GM21390 (cell line): ENCODE results near the gene XPC.

Experiments
- ATAC-seq: cut with Tn5 transposase; IDR thresholded peaks from one replicate; pipeline ENCODE4 v1.9.1; 2021; ENCODE audit not compliant: unreplicated experiment

Gene XPC

DNA sequence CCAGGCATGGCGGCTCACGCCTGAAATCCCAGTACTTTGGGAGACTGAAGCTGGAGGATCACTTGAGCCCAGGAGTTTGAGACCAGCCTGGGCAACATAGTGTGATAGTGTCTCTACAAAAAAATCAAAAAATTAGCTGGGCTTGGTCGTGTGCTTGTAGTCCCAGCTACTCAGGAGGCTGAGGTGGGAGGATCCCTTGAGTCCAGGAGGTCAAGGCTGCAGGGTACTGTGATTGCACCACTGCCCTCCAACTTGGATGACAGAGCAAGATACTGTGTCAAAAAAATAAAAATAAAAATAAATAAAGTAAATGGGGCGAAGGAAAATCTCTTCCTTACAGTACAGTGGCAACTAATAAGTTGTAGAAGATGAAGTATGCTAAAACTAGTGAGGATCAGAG lies 29.8 kb upstream of the XPC start:
- no peak for ATAC-seq

DNA sequence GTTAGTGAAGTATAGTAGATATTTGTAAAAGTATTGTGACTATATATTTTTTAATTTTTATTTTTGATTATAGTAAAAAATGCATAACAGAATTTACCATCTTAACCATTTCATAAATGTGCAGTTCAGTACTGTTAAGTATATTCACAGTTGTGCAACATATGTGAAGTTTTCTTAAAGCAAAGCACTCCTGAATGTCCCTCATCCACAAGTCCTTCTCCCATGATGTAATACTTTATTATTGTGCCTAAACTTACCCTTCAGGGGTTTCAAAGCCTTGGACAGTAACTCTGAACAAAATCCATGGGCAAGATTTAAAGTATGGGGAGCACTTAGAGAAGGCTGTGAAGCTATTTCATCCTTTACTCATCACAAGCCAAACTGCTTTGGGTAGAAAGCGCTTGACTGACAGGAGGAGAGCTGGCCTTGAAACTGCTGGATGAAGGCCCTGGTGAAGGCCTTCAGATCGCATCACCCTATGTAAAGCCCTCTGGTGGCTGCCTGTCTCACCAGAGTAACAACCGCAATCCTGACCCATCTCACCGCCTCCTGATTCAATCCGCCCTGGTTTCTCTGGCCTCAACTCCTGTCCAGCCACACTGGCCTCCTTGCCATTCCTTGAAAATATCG lies 28.3 kb upstream of the XPC start:
- no peak for ATAC-seq

DNA sequence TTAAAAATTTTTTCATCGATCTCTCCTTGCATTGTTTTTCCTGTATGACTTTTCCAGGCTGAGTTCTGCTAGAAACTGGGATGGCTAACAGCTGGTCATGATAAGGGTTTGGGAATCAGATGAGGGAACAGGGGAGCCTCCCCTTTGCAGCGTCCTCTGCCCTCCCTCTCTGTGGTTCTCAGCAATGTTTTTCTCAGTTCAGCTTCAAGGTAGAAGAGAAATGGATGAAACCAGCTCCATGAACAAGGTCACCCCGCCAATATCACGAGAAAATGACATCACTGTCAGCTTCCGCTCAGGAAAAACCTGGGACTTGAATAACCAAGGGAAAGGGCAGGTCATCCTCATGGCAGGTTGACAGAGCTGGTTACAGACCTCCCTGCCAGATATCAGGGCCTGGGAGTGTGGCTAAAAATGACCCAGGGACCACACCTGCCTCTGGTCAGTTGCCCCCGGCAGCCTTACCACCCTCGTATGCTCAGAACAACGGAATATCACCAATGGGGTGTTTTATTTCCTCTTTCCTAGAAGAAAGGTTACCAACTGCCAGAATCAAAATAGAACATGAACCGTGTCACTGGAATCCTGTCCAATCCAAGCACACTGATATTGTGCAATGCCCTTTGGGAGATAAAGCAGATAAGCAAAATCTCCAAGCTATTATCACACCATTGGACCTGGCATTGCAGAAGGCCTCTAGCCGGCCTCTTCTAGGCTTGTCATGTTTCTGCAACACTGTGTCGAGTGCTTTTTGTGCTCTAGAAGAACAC lies 26.3 kb upstream of the XPC start:
- ATAC-seq: no peak

DNA sequence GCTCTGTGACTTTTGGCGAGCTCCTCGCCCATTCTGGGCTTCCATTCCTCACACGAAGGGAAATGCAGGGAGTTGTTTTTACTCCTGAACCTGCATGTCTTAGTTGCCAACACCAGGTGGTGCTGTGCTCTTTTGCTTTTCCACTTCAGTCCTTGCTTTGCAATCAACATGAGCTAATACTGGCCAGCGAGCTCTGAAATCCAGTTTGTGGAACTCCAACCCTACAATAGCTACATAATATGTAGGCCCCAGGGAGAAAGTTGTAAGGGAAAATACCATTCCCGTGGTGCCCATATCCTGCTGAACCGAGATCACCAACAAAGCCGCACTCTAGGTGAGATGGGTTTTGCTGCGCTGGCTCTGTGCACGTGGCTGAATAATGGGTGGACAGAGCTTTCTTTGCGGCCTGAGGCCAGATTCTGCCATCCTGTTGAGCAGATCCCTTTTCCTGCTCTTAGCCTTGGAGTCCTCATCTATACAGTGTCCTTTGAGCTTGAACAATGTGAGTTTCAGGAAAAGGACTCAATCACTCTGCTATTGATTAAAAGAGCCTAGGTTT lies 25.2 kb upstream of the XPC start:
- no peak for ATAC-seq

DNA sequence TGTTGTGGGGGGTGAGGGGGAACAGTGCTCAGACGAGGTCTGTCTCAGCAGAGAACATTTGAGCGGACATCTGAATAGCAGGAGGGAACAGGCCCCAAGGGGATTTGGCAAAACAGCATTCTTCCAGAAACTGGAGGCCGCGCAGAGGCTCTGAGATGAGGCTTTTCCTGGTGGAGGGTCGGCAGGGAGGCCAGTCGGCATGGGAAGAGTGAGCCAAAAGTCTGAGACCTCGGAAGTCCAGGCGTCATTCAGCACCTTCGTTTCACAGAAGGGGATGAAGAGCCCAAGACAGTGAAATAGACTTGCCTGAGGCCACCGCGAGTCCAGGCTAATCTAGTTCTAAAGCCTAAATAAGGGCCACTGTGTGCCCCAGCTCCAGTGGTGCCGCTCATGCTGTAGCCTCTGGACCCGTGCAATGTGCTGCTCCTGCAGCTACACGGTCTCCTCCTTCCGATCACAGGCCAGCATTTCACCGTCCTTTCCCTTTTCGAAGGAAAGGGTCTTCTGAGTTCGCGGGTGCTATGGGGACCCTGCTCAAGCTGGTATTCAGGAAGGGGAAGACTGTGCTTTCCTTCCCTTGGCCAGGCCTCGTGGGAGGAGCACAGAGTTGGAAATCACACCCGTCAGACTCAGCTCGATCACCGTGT lies 24.6 kb upstream of the XPC start:
- no peak for ATAC-seq

DNA sequence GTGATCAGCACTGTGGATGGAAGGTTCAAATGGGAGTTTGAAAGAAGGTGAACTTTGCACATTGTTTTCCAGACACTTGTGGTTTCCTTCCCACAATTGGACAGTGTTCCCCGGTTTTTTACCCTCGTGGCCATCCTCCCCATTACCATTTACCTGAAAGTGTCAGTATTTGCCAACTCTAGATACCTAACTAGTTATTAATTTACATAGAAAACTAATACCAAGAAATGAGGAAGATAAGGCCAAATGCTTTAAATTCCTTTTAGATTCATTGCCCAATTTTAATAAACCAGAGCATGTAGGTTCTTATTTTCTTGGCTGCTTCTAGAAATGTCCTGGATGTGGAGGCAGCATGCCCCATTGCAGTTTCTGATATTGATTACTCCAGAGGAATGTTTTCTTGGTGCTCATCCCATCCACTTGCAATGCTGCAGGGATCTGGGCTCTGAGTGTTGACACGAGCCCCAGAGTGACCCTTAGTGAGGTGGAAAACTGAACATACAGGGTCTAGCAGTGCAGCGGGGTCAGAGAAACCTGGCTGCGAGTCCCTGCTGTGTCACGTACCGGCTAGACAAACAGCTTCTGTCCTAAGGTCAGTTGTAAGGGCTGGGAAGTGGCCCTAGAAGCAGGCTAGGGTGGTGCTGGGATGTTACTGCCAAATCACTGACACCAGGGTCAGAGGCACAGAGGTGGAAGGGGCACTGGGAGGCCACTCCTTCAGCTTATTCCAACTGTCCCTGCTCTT lies 23.7 kb upstream of the XPC start:
- no peak for ATAC-seq

DNA sequence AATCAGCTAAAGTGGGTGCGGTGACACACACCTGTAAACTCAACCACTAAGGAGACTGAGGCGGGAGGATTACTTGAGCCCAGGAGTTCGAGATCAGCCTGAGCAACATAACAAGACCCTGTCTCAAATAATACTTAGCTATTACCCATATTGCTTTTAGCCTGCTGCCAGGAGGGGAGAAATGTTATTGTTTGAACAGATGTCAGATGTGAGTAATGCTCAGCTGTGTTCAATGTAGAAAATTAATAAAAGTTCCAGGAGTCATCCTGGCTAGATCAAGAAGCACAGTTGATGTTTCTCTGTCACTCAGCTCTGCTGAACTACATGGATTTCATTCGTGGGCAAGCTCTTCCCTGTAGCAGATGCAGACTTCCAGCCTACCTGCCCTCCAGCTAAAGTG lies 22.4 kb upstream of the XPC start:
- ATAC-seq: no peak

DNA sequence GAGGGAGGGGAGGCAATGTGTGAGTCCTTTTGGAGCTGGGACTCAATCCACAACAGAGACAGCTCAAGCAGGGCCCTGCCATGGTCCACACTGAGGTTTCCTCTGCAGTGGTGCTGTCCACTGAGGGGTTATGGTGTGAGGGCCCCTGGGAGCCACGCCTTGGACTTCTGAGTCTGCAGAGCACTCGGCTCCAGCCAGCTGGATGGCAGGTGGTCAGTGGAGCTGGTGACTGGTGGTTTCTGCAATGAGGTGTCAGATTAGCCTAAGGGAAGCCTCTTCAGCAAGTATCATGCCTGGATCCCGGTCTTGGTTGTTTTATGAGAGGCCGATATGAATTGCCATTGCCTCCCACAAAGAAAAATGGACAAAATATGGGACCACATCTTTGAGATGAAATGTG lies 21.9 kb upstream of the XPC start:
- ATAC-seq: no peak

DNA sequence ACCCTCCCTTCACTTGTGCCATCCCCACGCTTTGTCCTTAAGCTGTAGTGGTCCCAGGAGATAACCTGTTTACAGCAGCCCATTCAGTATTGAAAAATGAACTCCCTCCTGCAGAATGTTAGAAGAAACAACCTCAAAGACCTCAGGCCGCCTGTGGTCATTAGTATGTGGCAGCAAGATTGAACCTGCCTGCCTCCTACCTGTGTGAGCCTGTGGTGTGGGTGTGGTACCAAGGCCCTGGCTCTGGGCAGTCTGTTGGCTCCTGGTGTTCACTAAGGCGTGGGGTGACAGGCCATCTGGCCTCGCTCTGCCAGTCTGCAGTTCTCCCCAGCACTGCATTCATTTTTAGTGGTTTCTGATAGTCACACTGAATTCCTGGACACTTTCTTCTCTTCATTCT lies 21.2 kb upstream of the XPC start:
- ATAC-seq: no peak

DNA sequence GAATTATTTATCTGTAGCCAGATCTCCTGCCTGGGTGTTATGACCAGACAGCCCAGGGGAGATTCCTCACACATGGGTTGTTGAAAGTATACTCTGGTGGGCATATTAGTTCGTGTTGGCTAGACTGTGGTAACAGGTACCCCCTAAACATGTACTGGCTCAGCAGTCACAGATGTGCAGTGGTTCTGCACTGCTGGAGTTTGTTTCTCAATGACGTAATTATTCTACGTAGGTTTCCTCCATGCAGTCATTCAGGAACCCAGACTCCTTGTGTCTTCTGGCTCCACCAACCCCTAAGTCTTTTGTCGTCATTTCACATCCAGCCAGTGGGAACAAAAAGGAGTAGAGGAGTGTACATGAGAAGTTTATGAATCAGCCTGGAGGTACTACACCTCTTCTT lies 16.5 kb upstream of the XPC start:
- ATAC-seq: no peak

DNA sequence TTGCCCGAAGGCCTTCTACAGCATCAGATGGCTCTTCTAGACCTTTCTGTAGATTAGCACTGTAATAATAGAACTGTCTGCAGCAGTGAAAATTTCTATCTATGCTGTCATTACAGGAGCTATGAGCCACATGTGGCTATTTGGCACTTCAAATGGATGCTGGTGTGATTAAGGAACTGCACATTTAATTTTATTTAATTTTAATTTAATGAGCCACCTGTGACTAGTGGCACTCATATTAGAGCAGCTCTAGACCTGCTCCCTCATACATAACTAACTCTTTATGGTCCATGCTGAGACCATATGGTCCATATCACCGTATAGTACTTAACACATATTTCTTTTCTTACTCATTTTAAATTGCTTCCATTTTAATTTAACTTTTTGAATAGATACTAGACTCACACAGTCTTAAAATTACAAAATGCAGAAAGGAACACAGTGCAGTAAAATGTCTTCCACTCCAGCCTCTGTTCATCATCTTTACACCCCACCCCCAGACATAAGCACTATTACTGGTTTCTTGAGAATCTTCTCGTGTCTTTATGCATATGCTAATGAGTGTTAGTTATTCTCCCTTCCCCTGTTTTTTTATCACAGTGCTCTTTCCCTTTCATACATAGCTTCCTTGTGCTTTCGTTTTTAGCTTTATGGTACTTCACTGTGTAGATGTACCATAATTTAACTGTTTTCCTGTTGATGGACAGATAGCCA lies 9.8 kb upstream of the XPC start:
- ATAC-seq: no peak

DNA sequence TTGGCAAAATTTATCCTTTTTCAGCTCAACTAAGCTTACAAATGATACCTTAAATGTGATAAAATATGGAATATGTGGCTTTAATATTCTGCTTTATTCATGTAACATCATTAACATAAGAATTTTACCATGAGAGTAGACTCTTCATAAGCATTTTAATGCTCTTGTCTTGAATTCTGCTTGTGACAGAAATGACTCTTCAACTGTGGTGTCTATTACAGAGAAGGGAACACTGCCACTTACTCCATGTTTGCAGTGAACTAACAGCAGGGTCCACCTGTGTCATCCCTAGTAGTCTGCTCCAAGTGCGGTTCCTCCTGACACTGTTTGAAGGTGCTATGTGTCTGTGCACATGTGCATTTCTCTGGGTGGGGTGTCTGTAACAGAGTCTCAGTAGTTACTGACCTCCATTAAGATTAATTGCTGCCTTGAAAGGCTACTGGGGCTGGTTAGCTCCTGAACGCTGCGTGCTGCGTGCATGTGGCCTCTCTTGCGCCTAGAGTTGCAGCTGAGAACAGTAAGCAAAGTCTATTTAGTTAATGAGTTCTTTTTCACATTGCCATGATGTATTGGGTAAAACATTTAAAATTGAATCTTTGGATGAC lies 8.6 kb upstream of the XPC start:
- ATAC-seq: no peak

DNA sequence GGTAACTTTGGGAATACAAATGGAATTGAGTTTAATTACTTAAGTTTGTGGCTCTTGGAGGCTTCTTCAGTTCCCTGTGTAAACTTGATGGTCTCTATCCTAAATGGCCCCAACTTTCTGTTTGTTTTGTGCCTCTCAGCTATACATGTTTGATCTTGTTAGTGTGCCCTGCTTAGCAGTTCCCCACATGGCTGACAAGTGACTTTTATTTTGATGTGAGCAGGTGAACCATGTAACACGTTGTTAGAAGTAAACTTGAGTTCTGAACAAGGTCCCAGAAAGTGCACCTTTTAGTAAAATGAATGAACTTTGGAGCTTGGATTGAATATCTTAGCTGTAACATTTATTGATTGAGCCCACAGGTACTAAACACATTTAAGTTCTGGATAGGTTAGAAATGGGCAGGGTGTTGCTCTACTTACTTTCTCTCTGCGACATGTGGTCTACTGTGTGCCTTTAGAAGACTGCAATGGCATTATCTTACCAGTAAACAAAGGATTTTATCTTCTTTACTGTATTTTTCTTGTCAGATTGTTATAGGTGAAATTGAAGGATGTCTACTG lies 4.7 kb upstream of the XPC start:
- ATAC-seq: no peak

DNA sequence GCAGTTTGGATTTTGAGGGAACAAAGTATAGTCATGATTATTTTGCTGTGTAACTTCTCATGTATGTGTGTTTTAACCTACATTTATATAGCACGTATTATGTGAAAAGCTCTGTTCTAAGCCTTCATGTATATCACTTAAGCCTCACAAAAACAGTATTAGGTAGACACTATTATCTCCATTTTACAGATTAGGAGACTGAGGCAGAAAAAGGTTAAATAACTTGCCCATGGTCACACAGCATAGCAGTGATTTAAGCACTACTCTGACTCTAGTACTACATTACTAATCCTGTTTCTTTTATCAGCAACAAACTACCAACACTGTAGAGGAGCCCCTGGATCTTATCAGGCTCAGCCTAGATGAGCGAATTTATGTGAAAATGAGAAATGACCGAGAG lies 2.9 kb upstream of the XPC start:
- no peak for ATAC-seq

DNA sequence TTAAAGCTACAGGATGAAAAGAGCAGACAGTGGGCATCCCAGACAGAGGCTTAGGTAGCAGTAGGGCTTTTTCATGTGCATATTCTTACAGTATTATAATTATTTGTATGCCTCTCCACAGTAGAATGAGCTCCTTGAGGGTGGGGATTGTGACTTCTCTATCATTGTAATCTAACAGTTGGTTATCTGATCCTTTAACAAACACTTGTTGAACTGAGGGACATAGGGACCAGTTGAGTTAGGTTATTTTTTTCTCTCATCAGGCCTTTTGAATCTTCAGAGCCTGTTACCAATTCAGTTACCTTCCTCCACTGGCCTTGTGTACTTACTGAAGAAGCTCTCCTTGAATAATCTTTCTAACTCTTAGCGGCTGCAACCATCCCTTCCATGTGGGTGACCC lies 1.4 kb upstream of the XPC start:
- no peak for ATAC-seq

DNA sequence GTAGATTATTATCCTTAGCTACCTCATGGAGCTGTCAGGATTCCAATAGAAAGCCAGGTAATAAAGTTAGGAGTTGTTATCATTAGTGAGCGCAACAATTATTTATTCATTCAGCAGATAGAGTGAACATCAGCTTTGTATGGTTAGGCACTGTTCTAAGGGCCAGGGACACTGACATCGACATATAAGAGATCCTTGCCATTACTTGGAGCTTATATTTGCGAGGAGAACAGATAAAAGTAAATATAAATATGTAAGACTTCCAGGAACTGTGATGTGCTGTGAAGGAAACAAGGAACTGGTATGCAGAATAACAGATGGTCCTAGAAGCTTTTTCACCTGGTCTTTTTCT lies 689 bp upstream of the XPC start:
- ATAC-seq: no peak

DNA sequence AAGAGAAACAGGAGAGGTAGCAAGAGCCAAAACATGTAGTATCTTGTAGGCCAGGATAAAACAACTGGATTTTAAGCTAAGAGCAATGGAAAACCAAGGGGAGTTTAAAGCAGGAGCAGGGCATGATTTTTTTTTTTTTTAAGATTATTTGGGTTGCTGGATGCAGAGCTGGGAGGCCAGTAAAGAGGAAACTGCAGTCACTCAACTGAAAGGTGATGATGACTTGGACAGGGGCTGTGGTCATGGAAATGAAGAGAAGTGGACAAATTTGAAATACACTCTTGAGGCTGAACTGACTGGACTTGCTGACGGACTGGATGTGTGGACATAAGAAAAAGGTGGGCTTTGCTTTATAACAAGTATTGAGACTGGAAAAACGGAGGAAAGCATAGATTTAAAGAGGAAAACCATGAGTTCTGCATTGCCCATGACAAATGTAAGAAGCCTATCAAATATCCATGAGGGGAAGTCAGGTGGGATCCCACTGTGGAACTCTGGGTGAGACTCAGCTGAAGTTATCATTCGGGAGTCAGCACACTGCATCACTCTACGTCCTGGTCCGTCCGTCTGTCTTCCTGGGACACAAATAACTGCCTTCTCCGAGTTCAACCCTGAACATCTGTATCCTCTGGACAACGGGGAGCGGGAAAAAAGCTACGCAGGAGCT lies 688 bp downstream of the XPC start:
- ATAC-seq: peak; percentile 9

DNA sequence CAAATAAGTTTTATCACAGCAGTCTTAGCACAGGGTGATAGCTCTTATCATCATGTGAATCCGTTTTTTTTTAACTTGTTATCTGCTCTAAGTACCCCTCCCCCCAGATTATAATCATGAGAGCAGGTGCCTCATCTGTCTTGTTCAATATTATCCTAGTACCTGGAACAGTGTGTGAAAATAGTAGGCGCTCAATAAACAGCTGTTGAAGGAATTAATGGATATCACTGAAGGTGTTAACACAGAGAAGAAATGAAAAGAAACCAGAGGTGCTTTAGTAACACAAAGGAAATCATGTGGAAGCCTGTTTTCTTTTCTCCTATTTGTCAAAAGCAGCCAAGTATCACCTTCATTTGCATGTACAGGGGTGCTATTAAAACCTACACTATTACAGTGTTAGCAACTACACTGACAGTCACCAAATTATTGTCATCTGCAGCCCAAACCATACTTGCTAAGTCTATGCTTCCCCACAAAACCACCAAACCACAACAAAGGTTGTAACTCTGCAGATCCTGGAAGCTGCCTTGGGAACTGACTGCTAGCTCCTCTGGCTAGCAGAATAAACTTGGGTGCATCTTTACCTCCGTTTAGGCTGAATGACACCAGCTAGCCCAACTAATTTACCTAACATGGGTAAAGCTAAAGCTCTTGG lies 2.9 kb downstream of the XPC start:
- ATAC-seq: peak; percentile 33

DNA sequence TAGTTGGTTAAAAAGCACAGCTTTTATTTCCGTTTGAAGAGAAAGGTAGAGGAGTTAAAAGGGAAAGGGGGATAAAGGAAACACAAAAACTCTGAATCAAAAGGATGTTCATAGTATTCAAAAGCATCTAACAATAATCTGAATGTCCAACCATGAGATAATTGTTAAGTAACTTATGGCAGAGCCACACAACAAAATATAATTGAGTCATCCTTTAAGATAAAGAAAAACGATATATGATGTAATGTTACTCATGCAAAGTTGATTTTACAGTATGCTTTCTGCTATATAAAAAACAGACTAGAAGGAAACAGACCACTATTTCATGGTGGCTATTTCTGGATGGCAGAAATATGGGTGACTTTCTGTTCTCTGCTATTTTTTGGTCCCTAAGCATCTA lies 3.9 kb downstream of the XPC start:
- ATAC-seq: no peak
